ENCODE measurements around the gene CLCN7.
"Not testable (repeated sequence)": the region's sequence is repeated elsewhere in the genome, so short reads cannot be mapped to it uniquely, and the experiment has no call there.

Gene CLCN7

GRCh38 chr16:1487395-1488053 is 12.7 kb upstream of the CLCN7 start:
- DNase-seq (ENCODE audit: low read depth in 2 of 2): no peak

GRCh38 chr16:1486551-1487390 is 11.9 kb upstream of the CLCN7 start:
- DNase-seq (ENCODE audit: low read depth in 2 of 2): no peak

DNA sequence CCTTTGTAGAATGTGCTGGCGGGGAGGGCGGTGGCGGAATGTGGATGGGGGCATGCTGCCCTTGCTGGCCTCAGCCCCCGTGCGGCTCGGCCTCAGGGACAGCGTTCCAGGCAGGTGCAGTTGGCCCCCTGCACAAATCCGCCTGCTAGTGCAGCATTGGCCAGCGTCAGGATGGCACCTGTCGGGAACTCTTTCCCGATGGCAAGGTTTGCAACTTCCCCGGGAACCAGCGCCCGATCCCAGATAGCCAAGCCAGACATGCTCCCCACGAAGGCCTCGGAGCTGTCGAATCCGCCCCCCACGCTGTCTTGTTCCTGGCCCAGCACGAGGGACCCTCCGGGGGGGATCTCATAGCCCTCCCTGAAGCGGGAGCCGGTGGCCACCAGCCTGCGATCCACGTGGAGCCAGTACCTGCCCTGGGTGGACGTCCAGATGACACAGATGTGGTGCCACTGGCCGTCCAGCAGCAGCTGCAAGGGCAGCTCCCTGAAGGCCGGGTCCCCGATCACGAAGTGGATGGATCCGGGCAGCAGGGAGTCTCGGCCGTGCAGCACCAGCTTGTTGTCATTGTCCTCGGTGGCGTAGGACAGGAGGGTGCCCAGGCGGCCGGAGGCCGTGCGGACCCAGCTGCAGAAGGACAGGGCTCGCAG is 11.1 kb upstream of the CLCN7 start:
- no peak for DNase-seq (ENCODE audit: low read depth in 2 of 2)

- no peak for DNase-seq (ENCODE audit: low read depth in 2 of 2)
Observed at GRCh38 chr16:1481906-1482835, 7.3 kb upstream of the CLCN7 start.

DNA sequence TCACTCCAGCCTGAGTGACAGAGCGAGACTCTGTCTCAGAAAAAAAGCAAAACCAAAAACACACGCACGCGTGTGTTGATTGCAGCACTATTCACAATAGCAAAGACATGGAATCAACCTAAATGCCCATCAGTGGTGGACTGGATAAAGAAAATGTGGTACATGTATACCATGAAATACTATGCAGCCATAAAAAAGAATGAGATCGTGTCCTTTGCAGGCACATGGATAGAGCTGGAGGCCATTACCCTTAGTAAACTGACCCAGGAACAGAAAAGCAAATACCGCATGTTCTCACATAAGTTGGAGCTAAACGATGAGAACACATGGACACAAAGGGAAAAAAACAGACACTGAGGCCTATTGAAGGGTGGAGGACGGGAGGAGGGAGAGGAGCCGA is 4.1 kb upstream of the CLCN7 start:
- DNase-seq (ENCODE audit: low read depth in 2 of 2): not testable (repeated sequence)

GRCh38 chr16:1477033-1477432 is 2.2 kb upstream of the CLCN7 start:
- DNase-seq (ENCODE audit: low read depth in 2 of 2): no peak

- DNase-seq (ENCODE audit: low read depth in 2 of 2): no peak
Observed at GRCh38 chr16:1475552-1476114, 805 bp upstream of the CLCN7 start.

DNA sequence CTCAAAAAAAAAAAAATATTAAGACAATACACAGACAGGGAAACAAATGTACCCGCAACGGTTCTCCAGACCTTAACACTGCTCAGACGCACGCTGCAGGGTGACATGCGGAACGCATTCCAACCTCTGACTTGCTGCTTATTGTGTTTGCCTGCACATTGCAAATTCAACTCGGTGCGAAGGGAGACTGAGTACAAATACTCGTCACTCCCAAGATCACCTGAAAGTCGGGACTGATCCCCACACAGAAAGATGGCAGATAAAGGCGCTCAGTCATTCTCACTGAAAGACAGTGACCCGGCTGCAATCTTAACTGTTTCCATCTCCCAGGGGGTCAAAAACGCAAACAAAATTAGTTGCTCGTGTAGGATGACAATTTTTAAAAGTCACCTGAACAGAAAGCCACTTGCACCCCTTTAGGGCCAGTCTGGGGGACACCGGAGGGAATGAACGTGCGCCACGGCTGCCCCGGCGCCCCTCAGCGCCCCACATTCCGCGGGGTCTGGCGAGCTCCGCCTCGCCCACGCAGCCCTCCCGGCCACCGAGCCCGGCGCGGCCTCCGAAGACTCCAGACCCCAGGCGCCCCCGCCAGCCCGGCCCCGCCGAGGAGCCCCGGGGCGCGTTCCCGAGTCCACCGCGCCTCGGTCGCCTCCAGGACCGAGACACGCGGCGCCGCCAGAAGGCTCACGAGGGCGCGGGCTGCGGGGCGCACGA is 589 bp downstream of the CLCN7 start:
- DNase-seq (ENCODE audit: low read depth in 2 of 2): no peak

DNA sequence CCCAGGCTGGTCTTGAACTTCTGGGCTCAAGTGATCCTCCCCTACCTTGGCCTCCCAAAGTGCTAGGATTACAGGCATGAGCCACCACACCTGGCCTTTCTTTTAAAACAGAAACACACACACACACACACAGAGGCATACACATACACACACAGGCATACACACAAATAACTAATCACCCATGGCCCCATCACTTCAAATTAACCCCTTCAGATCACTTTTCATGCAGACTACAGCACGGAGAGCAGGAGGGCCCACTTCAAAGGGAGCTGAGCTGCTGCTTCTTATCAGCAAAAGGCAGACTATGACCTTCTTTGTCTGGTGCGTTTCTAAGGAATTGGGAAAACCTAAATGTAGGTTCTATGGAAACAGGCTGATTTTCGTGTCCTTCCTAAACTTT is 1.9 kb downstream of the CLCN7 start:
- no peak for DNase-seq (ENCODE audit: low read depth in 2 of 2)

GRCh38 chr16:1471569-1472194 is 3.1 kb downstream of the CLCN7 start:
- no peak for DNase-seq (ENCODE audit: low read depth in 2 of 2)

DNA sequence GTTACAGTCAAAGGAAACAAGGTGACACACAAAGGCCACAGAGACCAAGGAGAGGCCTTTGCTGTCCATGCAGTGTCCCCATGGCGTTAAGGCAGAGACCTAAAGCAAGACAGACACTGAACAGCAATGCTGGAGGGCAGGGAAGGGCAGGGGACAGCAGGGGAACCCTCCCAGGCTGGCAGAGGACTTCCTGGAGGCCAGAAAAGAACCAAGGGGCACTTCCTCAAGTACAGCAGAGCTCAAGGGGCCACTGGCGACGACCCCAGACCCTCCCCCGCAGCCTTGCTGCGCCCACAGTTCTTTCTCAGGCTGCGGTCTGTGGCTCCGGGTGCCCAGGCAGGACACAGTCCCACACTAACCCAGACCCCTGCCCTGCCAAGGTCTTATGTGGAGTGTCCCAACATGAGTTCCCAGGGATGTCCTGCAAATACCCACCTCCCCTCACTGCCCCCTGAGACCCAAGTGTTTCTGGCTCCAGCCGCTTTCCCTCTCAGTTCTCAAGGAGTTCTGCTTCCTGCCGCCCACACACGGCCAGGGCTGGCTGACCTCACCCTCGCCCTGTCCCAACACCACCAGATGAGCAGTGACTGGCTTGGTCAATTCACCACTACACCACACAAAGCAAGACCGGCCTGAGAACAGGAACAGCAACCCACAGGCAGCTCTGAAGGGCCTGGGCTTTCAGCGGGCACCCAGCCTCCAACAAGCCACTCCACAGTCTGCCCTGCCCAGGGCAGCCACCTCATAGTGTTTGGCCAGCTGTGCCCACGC is 4.2 kb downstream of the CLCN7 start:
- no peak for DNase-seq (ENCODE audit: low read depth in 2 of 2)

GRCh38 chr16:1469693-1470201 is 5.1 kb downstream of the CLCN7 start:
- DNase-seq (ENCODE audit: low read depth in 2 of 2): no peak

DNA sequence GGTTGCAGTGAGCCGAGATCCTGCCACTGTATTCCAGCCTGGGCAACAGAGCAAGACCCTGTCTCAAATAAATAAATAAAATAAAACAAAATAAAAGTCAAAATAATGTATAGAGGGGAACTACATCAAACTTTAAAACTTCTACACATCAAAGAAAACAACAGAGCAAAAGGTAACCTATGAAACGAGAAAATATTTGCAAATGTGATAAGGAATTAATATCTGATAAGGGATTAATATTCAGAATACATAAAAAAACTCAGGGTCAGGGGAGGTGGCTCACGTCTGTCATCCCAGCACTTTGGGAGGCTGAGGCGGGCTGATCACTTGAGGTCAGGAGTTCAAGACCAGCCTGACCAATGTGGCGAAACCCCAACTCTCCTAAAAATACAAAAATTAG is 5.7 kb downstream of the CLCN7 start:
- DNase-seq (ENCODE audit: low read depth in 2 of 2): not testable (repeated sequence)

DNA sequence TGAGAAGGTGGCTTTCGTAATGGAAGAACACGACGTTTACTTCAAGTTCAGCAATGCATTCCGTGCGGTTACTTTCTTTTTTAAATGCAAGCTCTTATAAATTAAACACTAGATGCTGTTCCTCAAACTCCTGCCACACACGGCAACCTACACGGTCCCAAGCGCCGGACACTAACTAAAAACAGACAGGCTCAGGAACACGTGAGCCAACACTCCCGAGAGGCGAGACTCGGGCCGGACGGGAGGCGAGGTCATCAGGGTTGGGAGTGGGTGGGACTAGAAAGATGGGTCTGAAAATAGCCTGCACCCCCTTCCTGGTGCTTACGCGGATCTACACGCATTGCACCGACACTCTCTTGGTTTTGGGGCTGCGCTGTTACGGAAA is 6.4 kb downstream of the CLCN7 start:
- DNase-seq (ENCODE audit: low read depth in 2 of 2): no peak

DNA sequence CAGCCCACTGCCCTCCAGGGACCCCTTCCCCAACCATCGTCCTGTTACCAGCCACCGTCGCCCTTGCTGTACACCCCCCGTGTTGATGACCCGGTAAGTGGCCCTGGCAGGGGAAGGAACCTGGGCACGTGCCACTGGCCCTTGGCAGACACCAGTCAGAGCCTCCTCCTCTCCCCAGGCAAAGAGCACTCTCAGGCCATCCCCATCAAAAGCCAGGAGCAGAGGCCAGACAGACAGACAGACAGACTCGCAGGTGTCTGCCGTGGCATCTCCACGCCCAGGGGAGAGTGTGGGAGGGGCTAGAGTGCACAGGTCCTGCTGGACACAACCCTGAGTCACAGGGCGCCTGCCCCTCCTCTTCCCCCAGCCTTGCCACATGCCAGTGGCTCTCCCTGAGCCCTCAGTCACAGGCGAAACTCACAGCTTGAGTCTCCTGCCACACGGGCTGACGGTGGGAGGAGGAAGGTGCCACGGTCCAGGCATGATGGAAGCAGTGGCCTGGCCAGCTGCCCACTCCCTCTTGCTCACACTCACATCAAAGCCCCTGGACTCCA is 7.8 kb downstream of the CLCN7 start:
- no peak for DNase-seq (ENCODE audit: low read depth in 2 of 2)

DNA sequence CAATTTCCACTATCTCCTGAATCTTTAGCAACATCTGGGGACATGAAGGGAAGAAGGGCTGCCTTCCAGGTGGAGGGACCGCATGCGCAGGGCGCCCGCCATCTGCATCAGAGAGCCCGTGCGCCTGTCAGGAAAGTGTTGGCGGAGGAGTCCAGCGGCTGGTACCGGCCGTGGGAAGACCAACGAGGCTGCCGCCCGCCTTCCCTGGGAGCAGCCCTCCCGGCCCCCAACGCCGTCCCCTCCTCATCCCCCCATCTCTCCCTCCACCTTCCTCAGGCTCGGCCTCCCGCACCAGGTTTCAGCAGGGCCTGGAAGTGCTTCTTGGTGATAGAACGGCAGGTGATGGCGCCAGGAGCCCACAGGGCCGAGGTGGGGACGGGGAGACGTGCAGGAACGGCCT is 8.8 kb downstream of the CLCN7 start:
- no peak for DNase-seq (ENCODE audit: low read depth in 2 of 2)

DNA sequence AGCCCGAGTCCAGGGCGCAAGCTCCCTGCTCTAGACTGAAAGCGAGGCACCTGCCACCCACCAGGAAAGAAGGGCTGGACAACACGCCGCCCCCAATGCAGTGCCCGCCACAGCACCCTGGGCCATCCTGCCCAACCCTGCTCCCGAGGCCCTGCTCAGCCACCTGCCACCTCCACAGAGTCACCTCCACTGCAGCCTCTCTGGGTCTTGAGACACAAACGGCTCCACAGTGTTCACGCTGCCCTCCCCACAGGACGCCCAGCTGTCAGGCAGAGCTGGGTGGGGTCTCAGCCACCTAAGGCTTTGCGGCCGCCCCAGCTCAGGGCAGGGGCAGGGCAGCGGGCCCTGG is 9.3 kb downstream of the CLCN7 start:
- DNase-seq (ENCODE audit: low read depth in 2 of 2): no peak

GRCh38 chr16:1464894-1465566 is 9.8 kb downstream of the CLCN7 start:
- DNase-seq (ENCODE audit: low read depth in 2 of 2): no peak
